Dermis blood vessel endothelial cell (primary cell): ENCODE data around the gene SELENOV. TPM values are rescaled to one million over a fixed set of nuclear protein-coding genes. Genes with fewer than 3 reads are reported as not detected.
"Not testable (repeated sequence)": the region's sequence is repeated elsewhere in the genome, so short reads cannot be mapped to it uniquely, and the experiment has no call there.

Experiments used
- DNase-seq: peaks from one replicate; pipeline ENCODE4 v3.0.0; 2010
- total RNA-seq: library from RNA; depleted of rRNA; stranded (reverse); fragments of >200 nt; gene quantifications from 2 replicates; pipeline ENCODE4 v1.2.3, GENCODE V29; 2014

Gene SELENOV
- not detected in 2 replicates for total RNA-seq

- no peak for DNase-seq
These were observed at the start of gene SELENOV for GRCh38 chr19:39514840-39515550. Gene SELENOV (plus strand): TSS chr19:39515139. CDS start chr19:39515213, 74 bp downstream.

GRCh38 chr19:39465956-39466747 lies 48.8 kb upstream of the SELENOV start:
- DNase-seq = no peak

GRCh38 chr19:39467941-39468340 lies 47.0 kb upstream of the SELENOV start:
- DNase-seq = no peak

GRCh38 chr19:39469036-39469435 lies 45.9 kb upstream of the SELENOV start:
- no peak for DNase-seq

- no peak for DNase-seq
These were observed 45.4 kb upstream of the SELENOV start for GRCh38 chr19:39469567-39469966.

GRCh38 chr19:39470724-39471339 lies 44.1 kb upstream of the SELENOV start:
- DNase-seq = no peak

- DNase-seq = no peak
These were observed 43.0 kb upstream of the SELENOV start for GRCh38 chr19:39471756-39472536.

- no peak for DNase-seq
These were observed 42.0 kb upstream of the SELENOV start for GRCh38 chr19:39472746-39473442.

- DNase-seq = no peak
These were observed 41.4 kb upstream of the SELENOV start for GRCh38 chr19:39473443-39473960.

- peak; percentile 75 for DNase-seq
These were observed 40.8 kb upstream of the SELENOV start for GRCh38 chr19:39474139-39474620.

GRCh38 chr19:39475748-39476147 lies 39.2 kb upstream of the SELENOV start:
- DNase-seq = no peak

GRCh38 chr19:39479319-39479801 lies 35.6 kb upstream of the SELENOV start:
- DNase-seq = not testable (repeated sequence)

- no peak for DNase-seq
These were observed 35.0 kb upstream of the SELENOV start for GRCh38 chr19:39479916-39480315.

GRCh38 chr19:39480337-39481228 lies 34.4 kb upstream of the SELENOV start, which contains the start of gene TIMM50:
Gene TIMM50 (plus strand): TSS chr19:39480838. CDS start chr19:39480854, 16 bp downstream.
- DNase-seq = peak; percentile 96

GRCh38 chr19:39481229-39481545 lies 33.8 kb upstream of the SELENOV start:
- peak; percentile 31 for DNase-seq

- DNase-seq = no peak
These were observed 33.3 kb upstream of the SELENOV start for GRCh38 chr19:39481676-39482075.

- DNase-seq = no peak
These were observed 31.8 kb upstream of the SELENOV start for GRCh38 chr19:39483141-39483540.

- no peak for DNase-seq
These were observed 25.2 kb upstream of the SELENOV start for GRCh38 chr19:39489756-39490155.

- DNase-seq = no peak
These were observed 22.7 kb upstream of the SELENOV start for GRCh38 chr19:39492225-39492624.

GRCh38 chr19:39492788-39493187 lies 22.2 kb upstream of the SELENOV start:
- no peak for DNase-seq
